ENCODE measurements around the gene ALPP. TPM values are rescaled to one million over a fixed set of nuclear protein-coding genes. Genes with fewer than 3 reads are reported as not detected.

The ALPP gene
- polyA plus RNA-seq, 1 of the 3 experiments (the other 2 are of a cell fraction) = not detected

GRCh38 chr2:232386490-232386739 is 7.9 kb downstream of the ALPP start:
- Histone ChIP-seq H3K27ac (ENCODE audit: low read depth in 2 of 2, low read length in 1 of 2) (no peak overlapping the region), H3F3A (replicated peaks; ENCODE audit: insufficient read depth) (no peaks in the 10 kb centered on the region), H3K9me3 (no peaks in the 10 kb centered on the region), H3K36me3 (replicated peaks in 1 of 2; ENCODE audit: control insufficient read depth in 1 of 2, insufficient read depth in 2 of 2, low read length in 1 of 2) (no peaks in the 10 kb centered on the region), H3K4me1 (ENCODE audit: control insufficient read depth in 1 of 2, insufficient read depth in 2 of 2, low read depth in 1 of 2, low read length in 1 of 2) (no peaks in the 10 kb centered on the region; a peak in 1 of 4 replicates), H4K20me1 (ENCODE audit: insufficient read depth) (no peaks in the 10 kb centered on the region), H3K79me2 (ENCODE audit: insufficient read depth) (no peaks in the 10 kb centered on the region), H3K27me3 (ENCODE audit: insufficient read depth) (peaks cover 78% of the 10 kb centered on the region), H3K9ac (no peak overlapping the region), H3K4me2 (peak overlapping the region; percentile 28; the same call in 1 of the 2 replicates), H3K4me3 (ENCODE audit: low read depth in 2 of 2, low read length in 1 of 2) (no peak overlapping the region), H3K9me2 (no peaks in the 10 kb centered on the region), H2AFZ (ENCODE audit: low read depth) (no peak overlapping the region)
- ChIA-PET POLR2A (no interaction called here), CTCF (interaction anchor here (1.2 kb wide), 1 partner anchor 14 kb away, joined by 4 read pairs; no protein-coding TSS in a partner anchor)
- 7% methylated on average over 8 of the region's 23 CpGs for WGBS (ENCODE audit: low lambda C conversion rate)
- no peak for DNase-seq
- no peak for TF ChIP-seq EZH2phosphoT487 (IDR thresholded peaks at IDR 0.05; ENCODE audit: borderline replicate concordance, low read depth)
- no peak for TF ChIP-seq POLR2AphosphoS5 (IDR thresholded peaks at IDR 0.05; ENCODE audit: low read depth, low read length)
- TF ChIP-seq TEAD4 (IDR thresholded peaks at IDR 0.05; ENCODE audit: borderline replicate concordance, insufficient read depth) = no peak
- TF ChIP-seq CTCF (IDR thresholded peaks at IDR 0.05) = no peak
- no peak for TF ChIP-seq TAF1 (IDR thresholded peaks at IDR 0.05; ENCODE audit: borderline replicate concordance, low read depth, low read length)
- TF ChIP-seq ZBTB33 (IDR thresholded peaks at IDR 0.05; ENCODE audit: borderline replicate concordance, low read depth) = no peak
- TF ChIP-seq RFX5 (IDR thresholded peaks at IDR 0.05; ENCODE audit: low read length) = no peak
- no peak for TF ChIP-seq YY1 (IDR thresholded peaks at IDR 0.05; ENCODE audit: low read depth)
- no peak for TF ChIP-seq REST (IDR thresholded peaks at IDR 0.05; ENCODE audit: low read depth, low read length)
- TF ChIP-seq PBX3 (IDR thresholded peaks at IDR 0.05) = no peak
- TF ChIP-seq FOXJ3 (CRISPR knock-in tag; IDR thresholded peaks at IDR 0.05) = no peak
- no peak for TF ChIP-seq RXRA (IDR thresholded peaks at IDR 0.05; ENCODE audit: borderline replicate concordance, low read depth)
- TF ChIP-seq NRF1 (IDR thresholded peaks at IDR 0.05; ENCODE audit: low read depth, low read length) = no peak
- no peak for TF ChIP-seq FOSL2 (IDR thresholded peaks at IDR 0.05; ENCODE audit: borderline replicate concordance, low read depth)
- no peak for TF ChIP-seq USF1 (IDR thresholded peaks at IDR 0.05; ENCODE audit: borderline replicate concordance, low read depth)
- TF ChIP-seq CHD2 (IDR thresholded peaks at IDR 0.05; ENCODE audit: low read length, partially characterized antibody) = no peak
- no peak for TF ChIP-seq RCOR1 (IDR thresholded peaks at IDR 0.05; ENCODE audit: low read length)
- TF ChIP-seq GATA2 (CRISPR knock-in tag; IDR thresholded peaks at IDR 0.05) = no peak
- TF ChIP-seq FOXM1 (IDR thresholded peaks at IDR 0.05; ENCODE audit: low read depth) = no peak
- no peak for TF ChIP-seq IRF3 (IDR thresholded peaks at IDR 0.05; ENCODE audit: low read depth, low read length)
